NCI-H2171 (cell line): Measurements from ENCODE around the gene OR1D2.
"Not testable (repeated sequence)": the region's sequence is repeated elsewhere in the genome, so short reads cannot be mapped to it uniquely, and the experiment has no call there.

Source experiments
- DNase-seq: peaks from one replicate; lab custom pipeline; 2025; lab: John Stamatoyannopoulos, UW

OR1D2 gene, protein sequence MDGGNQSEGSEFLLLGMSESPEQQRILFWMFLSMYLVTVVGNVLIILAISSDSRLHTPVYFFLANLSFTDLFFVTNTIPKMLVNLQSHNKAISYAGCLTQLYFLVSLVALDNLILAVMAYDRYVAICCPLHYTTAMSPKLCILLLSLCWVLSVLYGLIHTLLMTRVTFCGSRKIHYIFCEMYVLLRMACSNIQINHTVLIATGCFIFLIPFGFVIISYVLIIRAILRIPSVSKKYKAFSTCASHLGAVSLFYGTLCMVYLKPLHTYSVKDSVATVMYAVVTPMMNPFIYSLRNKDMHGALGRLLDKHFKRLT

DNA sequence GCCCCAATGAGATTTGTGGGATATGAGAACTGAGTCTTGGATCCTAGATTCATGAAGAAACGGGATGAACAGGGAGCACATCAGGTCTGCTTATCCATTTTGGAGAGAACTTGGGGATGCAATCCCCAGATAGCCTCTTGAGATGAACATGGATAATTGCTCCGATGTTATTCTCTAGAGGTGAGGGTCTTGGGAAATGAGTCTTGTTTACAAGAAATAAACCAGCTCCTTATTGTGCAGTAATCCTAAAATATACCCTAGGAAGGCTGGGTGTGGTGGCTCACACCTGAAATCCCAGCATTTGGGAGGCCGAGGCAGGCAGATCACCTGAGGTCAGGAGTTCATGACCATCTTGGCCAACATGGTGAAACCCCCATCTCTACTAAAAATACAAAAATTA, at the start of gene OR1D2:
Gene OR1D2, minus strand, starts transcription at position 101 of the 400 bp plus-strand sequence. CDS start 11,426 bp downstream, outside the sequence.
- DNase-seq: no peak

DNA sequence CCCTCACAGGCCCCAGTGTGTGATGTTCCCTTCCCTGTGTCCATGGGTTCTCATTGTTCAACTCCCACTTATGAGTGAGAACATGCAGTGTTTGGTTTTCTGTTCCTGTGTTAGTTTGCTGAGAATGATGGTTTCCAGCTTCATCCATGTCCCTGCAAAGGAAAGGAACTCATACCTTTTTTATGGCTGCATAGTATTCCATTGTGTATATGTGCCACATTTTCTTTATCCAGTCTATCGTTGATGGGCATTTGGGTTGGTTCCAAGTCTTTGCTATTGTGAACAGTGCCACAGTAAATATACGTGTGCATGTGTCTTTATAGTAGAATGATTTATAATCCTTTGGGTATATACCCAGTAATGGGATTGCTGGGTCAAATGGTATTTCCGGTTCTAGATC, 33.3 kb upstream of the OR1D2 start:
- DNase-seq: not testable (repeated sequence)

DNA sequence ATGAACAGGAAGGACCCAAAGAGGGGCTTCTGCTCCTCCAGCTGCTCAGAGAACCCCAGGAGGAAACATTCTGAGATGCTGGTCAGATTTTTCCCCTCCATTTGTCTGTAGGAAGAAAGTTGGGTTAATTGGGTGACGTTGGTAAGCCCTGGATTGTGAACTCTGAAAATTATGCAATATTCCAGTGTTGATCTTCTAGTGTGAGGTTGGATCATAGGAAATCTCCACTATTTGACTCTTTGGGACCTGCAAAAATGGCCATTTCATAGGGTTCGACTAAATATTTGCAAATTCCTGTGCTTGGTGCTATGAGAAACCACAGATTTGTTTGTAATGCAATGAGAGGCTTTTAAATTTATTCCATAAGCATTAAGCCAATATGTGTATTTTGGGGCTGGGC, 23.2 kb upstream of the OR1D2 start, which contains the start of gene OR1G1:
Gene OR1G1, minus strand, starts transcription at position 101 of the 400 bp plus-strand sequence. Its CDS starts 0 bp downstream, at position 101.
- DNase-seq: no peak

DNA sequence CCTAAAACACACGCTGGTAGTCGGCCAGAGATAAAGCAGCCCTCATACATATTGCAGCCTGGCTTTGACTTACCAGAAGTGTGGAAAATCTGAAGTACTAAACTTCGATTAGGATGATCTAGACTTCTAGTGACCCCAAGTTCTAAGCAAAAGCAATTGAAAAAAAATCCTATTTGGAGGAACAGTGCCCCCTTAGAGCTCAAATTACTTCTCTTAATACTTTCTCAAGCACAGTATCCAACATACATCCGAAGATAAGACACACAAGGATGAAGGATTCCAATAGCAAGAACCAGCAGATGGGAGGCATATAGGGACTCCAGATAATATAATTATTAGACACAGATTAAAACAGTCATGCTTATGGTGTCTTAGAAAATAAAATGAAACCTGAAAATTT, 30.4 kb downstream of the OR1D2 start:
- DNase-seq: not testable (repeated sequence)

DNA sequence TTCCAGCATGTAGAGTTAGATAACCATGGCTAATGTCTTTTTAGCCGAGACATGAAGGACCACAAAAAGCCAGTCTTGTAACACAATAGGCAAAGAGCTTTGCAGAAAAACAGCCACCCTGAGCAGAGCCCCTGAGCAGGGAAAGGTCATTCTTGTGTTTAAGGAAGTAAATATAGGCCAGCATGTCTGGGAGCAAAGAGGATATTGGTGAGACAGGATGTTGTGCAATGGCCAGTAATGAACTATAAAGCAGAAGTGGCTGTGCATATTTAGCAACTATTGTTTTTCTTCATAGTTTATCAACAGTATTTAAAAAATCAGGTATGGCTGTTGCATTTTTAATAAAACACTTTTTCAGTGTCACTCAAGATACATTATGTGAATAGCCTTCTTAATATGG, 39.0 kb downstream of the OR1D2 start:
- not testable (repeated sequence) for DNase-seq

DNA sequence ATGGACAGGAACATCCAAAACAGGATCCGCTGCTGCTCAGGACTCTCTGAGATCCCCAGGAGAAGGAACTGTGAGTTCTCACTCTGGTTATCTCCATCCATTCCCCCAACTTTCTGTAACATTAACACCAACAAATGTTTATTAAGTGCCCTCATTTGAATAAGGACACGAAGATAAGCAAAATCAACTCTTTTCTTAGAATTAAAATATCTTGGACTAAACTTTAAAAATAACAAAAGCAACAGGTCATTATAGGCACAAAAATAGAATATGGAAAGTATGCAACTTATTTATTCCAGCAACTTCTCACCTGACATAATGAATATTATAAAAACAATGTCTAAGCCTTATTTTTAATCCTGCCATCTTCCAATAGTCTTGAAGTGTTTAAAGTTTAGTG, 40.7 kb downstream of the OR1D2 start, which contains the start of gene OR1D5:
Gene OR1D5, minus strand, starts transcription at position 101 of the 400 bp plus-strand sequence. Its CDS starts 0 bp downstream, at position 101.
- not testable (repeated sequence) for DNase-seq

DNA sequence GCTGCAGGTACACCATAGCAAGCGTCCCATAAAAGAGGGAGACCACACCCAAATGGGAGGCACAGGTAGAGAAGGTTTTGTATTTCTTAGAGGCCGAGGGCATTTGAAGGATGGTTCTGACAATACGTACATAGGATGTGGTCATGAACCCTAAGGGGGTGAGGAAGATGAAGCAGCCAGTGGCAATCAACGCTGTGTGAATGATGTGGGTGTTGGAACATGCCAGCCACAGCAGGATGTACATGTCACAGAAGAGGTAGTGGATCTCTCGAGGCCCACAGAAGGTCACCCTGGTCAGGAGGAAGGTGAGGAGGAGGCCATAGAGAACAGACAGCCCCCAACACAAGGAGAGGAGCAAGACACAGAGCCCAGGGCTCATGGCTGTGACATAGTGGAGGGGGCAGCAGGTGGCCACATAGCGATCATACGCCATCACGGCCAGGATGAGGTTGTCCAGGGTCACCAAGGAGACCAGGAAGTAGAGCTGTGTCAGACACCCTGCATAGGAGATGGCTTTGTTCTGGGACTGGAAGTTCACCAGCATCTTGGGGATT, 41.3 kb downstream of the OR1D2 start:
- DNase-seq: not testable (repeated sequence)

DNA sequence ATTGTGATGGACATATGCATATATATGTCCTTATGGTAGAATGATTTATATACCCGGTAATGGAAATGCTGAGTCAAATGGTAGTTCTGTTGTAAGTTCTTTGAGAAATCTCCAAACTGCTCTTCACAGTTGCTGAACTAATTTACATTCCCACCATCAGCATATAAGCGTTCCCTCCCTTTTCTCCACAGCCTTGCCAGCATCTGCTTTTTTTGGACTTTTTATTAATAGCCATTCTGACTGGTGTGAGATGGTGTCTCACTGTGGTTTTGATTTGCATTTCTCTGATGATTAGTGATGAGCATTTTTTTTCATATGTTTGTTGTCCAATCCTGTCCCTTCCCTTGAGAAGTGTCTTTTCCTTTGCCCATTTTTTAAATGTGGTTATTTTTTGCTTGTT, 49.4 kb downstream of the OR1D2 start:
- not testable (repeated sequence) for DNase-seq

DNA sequence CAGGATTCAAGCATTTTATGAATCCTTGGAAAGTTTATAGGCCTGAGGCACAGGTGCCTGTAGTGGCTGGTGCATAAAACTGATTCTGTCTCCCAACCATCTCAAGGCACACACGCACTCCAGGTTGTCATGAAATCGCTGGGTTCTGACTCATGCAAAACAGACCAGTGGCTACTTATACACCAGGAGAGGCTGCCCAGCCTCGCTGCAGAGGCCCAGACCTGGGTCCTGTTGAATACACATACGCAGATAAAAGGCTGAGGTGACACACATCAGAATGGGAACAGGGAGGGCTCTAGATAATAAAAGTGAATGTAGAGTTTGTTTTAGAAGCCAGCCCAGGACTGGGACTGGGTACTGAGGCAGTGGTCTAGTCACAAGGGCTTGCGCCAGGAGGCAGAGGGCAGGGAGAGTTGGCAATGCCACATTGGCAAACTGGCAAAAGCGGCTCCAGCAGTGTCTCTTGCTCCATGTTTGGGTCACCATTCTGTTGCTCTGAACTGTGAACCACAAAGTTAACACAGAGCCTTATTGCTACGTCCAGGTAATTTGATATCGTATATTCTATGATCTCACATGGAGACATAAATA, 54.4 kb downstream of the OR1D2 start:
- DNase-seq: no peak

DNA sequence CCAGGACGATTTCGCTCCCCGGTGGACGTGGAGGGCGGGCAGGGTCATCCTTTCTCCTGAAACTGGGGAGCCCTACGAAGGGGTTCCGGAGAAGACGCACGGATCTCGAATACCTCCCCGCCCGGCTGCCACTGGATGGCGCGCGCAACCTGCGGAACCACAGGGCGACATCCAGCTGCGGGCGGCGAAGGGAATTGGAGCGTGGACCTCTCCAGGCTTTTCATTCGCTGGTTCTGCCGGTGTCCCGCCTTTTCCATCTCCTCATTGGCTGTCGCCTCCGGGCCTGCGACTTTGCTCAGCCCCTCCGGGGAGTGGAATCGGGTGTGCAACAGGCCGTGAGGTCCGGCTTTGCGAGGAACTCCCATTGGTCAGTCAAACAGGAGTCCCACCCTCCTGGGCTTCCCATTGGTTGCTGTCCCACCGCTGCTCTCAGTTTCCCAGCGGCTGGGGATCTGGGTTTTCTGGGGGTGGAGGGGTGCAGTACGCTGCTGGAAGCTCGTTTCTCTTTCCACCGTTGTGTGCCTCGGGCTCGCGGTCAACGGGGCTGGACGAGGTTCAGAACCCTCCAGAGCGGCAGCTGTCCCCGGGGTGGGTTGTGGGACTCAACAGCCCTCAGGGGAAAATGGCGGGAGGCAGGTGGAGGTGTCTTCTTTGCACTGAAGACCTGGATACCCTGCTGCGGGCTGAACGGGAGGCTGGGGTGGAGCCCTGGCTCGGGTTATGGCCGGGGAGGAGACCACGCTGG, 55.3 kb downstream of the OR1D2 start:
- DNase-seq: peak; percentile 96

DNA sequence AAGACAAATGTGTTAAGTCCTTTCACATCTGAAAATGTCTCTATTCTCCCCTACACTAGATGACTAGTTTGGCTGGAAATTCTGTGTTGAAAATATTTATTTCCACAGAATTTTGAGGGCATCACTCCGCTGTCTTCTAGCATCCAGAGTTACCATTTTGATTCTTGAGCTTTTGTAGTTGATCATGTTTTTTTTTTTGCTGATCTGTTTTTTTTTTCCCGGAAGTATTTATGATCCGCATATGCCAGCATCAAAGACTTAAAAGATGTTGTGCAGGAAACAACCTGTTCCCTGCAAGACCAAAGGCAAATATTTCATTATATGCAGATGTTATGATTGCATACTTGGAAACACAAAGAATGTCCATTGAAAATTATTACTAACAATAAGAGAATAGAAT, 57.5 kb downstream of the OR1D2 start:
- DNase-seq: no peak

DNA sequence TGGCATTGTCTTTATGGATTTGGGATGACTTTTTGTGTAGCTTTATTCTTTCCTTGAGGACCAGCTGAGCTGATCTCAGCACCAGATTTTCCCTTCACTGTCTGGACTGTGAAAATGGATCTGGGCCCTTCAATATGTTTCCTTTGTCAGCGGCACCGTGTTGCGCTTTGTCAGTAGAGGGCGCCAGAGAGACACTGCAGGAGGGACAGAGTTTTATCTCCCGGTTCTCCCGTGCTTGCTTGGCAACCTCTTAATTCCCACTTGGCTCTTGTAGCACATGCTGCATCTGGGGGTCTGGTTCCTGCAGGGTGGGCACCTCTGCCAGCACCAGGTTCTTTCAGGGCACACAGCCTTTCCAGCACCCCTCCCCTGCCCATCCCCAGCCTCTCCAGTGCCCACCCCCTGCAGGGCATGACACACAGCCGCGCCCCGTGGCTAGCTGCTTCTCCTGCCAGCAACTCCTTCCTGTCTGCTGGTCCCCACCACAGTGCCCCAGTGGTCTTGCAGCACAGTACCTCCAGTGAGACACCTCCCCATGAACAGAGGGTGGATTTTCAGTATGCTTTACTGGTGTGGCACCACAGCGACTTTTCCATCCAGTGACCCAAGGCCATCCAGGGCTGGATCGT, 60.4 kb downstream of the OR1D2 start:
- DNase-seq: peak; percentile 9

DNA sequence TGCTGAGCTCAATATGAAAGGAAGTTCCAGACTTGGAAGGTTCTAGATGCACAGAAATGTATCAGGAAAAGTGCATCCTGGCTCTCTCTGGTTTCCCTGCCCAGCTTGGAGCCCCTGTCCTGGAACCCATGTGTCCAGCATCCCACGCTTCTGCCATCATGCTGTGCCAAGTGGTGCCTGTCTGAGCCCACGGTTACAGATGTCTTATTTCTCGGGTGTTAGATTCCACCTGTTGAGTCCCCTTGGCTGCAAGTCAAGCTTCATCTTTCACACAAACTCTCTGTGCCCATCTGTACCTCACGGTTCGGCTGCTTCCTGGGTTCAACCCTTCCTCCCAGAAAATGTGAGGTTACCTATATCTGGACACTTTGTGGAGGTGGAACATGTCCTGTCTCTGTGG, 63.3 kb downstream of the OR1D2 start:
- DNase-seq: peak; percentile 9

DNA sequence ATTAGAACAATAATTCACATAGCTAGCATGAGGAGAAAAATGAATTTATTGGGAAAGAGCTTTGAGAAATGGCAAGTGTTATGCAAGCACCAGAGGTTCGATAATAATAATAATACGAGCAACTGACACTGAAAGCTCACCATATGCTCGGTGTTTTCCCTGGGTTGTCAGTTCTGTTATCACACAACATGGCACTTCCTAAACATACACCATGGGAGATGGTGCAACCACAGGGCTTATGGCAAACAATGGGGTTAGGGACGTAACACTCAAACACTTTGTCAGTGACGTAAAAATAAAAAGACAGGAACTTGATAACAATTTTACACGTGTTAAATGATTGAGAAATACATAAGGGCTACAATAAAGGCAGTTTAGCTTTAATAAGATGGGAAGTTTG, 64.5 kb downstream of the OR1D2 start:
- DNase-seq: peak; percentile 47

DNA sequence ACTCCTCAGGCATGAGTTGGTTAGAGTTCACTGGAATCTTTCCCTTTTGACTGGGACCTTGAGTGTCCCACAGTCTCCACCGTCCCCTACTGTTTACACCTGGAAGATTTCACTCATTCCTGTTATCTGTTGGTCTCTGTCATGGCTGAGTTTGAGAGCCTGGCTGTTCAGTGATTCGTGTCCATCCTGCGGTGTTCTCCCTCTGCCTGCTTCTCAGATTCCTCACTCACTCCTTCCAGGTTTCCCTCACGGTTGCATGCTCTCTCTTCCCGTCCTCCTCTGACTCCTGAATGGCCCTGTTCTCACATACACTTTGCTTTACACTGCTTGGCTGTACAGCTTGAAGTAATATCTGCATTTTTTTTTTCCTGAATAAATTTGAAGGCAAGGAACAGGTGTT, 65.3 kb downstream of the OR1D2 start:
- peak; percentile 22 for DNase-seq
